Activated B cell treated with CpG ODN at 0.5 μM for 24 hours (primary cell): Measurements from ENCODE around the gene C6orf15. TPM values are rescaled to one million over a fixed set of nuclear protein-coding genes. Genes with fewer than 3 reads are reported as not detected.

Experiments used
- ATAC-seq: fragments of 200-7000 bp; cut with Tn5 transposase; one replicate; pipeline ENCODE4 v1.10.0; 2021; ENCODE audit warnings: low read depth, mild to moderate bottlenecking, moderate library complexity
- CTCF ChIA-PET: fragments of 350-600 bp; sonication (Branson Sonifier 250); formaldehyde crosslinking; loops from one replicate; lab custom pipeline; 2021; ENCODE audit warnings: antibody characterized with exemption; lab: Charles Lee
- POLR2A ChIA-PET: fragments of 350-600 bp; sonication (Branson Sonifier 250); formaldehyde crosslinking; loops from one replicate; lab custom pipeline; 2021; ENCODE audit warnings: antibody characterized with exemption; lab: Charles Lee
- DNase-seq: peaks from one replicate; pipeline ENCODE4 v3.0.0; 2022
- H3K27ac Mint-ChIP-seq: one replicate; pipeline ENCODE4 v1.8.0; 2020; ENCODE audit warnings: mixed read lengths
- H3K27me3 Mint-ChIP-seq: one replicate; pipeline ENCODE4 v1.8.0; 2021; ENCODE audit warnings: mixed read lengths
- H3K36me3 Mint-ChIP-seq: one replicate; pipeline ENCODE4 v1.8.0; 2021; ENCODE audit warnings: low read depth, mixed read lengths
- H3K4me1 Mint-ChIP-seq: one replicate; pipeline ENCODE4 v1.8.0; 2021; ENCODE audit warnings: mixed read lengths
- H3K4me3 Mint-ChIP-seq: one replicate; pipeline ENCODE4 v1.8.0; 2020; ENCODE audit warnings: mild to moderate bottlenecking, mixed read lengths
- H3K9me3 Mint-ChIP-seq: one replicate; pipeline ENCODE4 v1.8.0; 2020; ENCODE audit warnings: mixed read lengths
- CTCF ChIP-seq: fragments of 200-600 bp; IDR thresholded peaks from one replicate; pipeline ENCODE4 v1.8.0; 2022; ENCODE audit warnings: antibody characterized with exemption, mild to moderate bottlenecking
- intact Hi-C: fragments of 100-400 bp; cut with micrococcal nuclease; formaldehyde crosslinking; loops from one replicate; pipeline ENCODE4 v1.15.1; 2024
- total RNA-seq: library from RNA; stranded (reverse); gene quantifications from 2 replicates; pipeline ENCODE4 v1.2.3, GENCODE V29; 2022

C6orf15 gene
- total RNA-seq, 1 donor from 2014 or later, result not detected

- POLR2A ChIA-PET, result no interaction called here
- H3K27ac Mint-ChIP-seq, result no peak overlapping the region
- H3K4me1 Mint-ChIP-seq, result peaks cover 17% of the 10 kb centered on the region
- no peaks in the 10 kb centered on the region for H3K9me3 Mint-ChIP-seq
- CTCF ChIA-PET, result interaction anchor here (1.2 kb wide), 1 partner anchor 9 kb away, joined by 3 read pairs; no protein-coding TSS in a partner anchor
- no peaks in the 10 kb centered on the region for H3K36me3 Mint-ChIP-seq
- H3K27me3 Mint-ChIP-seq, result no peaks in the 10 kb centered on the region
- ATAC-seq, result no peak
- DNase-seq, result no peak
- H3K4me3 Mint-ChIP-seq, result no peak overlapping the region
- no peak for TF ChIP-seq CTCF
- intact Hi-C loops, result no loop called here
These were observed 15.7 kb downstream of the C6orf15 start for GRCh38 chr6:31096656-31097055.

- no peaks in the 10 kb centered on the region for H3K36me3 Mint-ChIP-seq
- intact Hi-C loops, result no loop called here
- no peak overlapping the region for H3K27ac Mint-ChIP-seq
- ATAC-seq (no peak), DNase-seq (no peak)
- POLR2A ChIA-PET, result no interaction called here
- no peak for TF ChIP-seq CTCF
- H3K27me3 Mint-ChIP-seq, result no peaks in the 10 kb centered on the region
- no peaks in the 10 kb centered on the region for H3K9me3 Mint-ChIP-seq
- peaks cover 17% of the 10 kb centered on the region for H3K4me1 Mint-ChIP-seq
- CTCF ChIA-PET, result interaction anchor here (1.2 kb wide), 1 partner anchor 9 kb away, joined by 3 read pairs; no protein-coding TSS in a partner anchor
- no peak overlapping the region for H3K4me3 Mint-ChIP-seq
These were observed 16.2 kb downstream of the C6orf15 start for GRCh38 chr6:31096215-31096614.

GRCh38 chr6:31094389-31094881 is 17.9 kb downstream of the C6orf15 start:
- Mint-ChIP-seq H3K36me3 (no peaks in the 10 kb centered on the region), H3K4me1 (peaks cover 17% of the 10 kb centered on the region), H3K27ac (peak overlapping the region; percentile 62), H3K4me3 (no peak overlapping the region), H3K9me3 (no peaks in the 10 kb centered on the region), H3K27me3 (no peaks in the 10 kb centered on the region)
- intact Hi-C loops, result no loop called here
- CTCF ChIA-PET, result interaction anchor here (0.9 to 1.7 kb wide), 4 partner anchors 8 to 180 kb away, joined by 3 to 12 read pairs (median 4); partner anchors contain the start of gene VARS2
- DNase-seq (no peak), ATAC-seq (peak; percentile 45)
- POLR2A ChIA-PET, result no interaction called here
- TF ChIP-seq CTCF, result no peak

- no peak for TF ChIP-seq CTCF
- DNase-seq, result no peak
- POLR2A ChIA-PET, result interaction anchor here (0.6 kb wide), 1 partner anchor 243 kb away, joined by 3 read pairs; no protein-coding TSS in a partner anchor
- no peaks in the 10 kb centered on the region for H3K9me3 Mint-ChIP-seq
- H3K36me3 Mint-ChIP-seq, result no peaks in the 10 kb centered on the region
- no peak overlapping the region for H3K4me3 Mint-ChIP-seq
- ATAC-seq, result no peak
- no peak overlapping the region for H3K27ac Mint-ChIP-seq
- intact Hi-C loops, result no loop called here
- H3K27me3 Mint-ChIP-seq, result no peaks in the 10 kb centered on the region
- H3K4me1 Mint-ChIP-seq, result peaks cover 17% of the 10 kb centered on the region
- CTCF ChIA-PET, result interaction anchor here (1.3 to 1.7 kb wide), 3 partner anchors 9 to 14 kb away, joined by 4 to 12 read pairs (median 5); no protein-coding TSS in a partner anchor
These were observed 19.4 kb downstream of the C6orf15 start for GRCh38 chr6:31092769-31093505.

- ATAC-seq (no peak), DNase-seq (no peak)
- Mint-ChIP-seq H3K27ac (no peak overlapping the region), H3K4me3 (no peak overlapping the region), H3K4me1 (peaks cover 21% of the 10 kb centered on the region), H3K9me3 (no peaks in the 10 kb centered on the region), H3K27me3 (no peaks in the 10 kb centered on the region), H3K36me3 (no peaks in the 10 kb centered on the region)
- intact Hi-C loops, result no loop called here
- TF ChIP-seq CTCF, result no peak
- ChIA-PET CTCF (no interaction called here), POLR2A (no interaction called here)
These were observed 20.1 kb downstream of the C6orf15 start for GRCh38 chr6:31092238-31092637.
